ENCODE data around the gene ASIC1.

The ASIC1 gene

DNA sequence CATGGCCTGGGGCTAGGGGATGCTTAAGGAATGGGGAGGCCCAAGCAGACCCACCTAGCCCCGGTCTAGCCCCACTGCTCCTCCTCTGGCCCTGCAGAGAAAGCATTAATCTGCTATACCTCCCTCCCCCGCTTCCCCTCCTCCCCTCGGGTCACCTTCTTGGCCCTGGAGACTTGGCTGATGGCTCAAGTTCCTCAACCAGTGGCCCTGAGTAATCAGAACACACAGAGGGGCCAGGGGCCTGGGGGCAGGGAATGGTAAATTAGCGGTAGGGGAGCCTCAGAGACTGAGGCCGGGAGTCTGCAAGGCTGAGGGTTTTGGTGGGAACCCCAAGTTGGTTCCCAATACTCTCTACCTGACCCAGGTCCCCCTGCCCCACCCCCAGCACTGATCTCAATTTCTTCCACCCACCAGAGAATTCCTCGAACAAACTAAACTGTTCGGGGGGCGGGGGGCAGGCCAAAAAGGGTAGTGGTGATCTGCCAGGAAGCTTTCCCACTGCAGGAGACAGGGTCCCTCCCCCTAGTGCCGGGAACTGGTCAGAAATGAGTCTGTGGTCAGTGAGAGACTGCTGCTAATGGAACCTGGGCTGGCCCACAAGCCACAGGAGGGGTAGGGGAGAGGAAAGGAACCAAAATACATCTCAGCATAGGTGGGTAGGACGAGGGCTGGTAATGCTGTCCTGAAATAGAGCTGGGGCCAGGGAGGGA lies 15.0 kb downstream of the ASIC1 start:
- no peaks in the 10 kb centered on the region for H3F3A ChIP-seq (ENCODE audit: insufficient read depth)
- no peak overlapping the region for H3K9ac ChIP-seq (ENCODE audit: low read length)
- H3K27me3 ChIP-seq (ENCODE audit: low read length), result no peaks in the 10 kb centered on the region
- H3K36me3 ChIP-seq (ENCODE audit: low read length), result no peaks in the 10 kb centered on the region
- no peak overlapping the region for H3K27ac ChIP-seq (ENCODE audit: low read depth, low read length)
- H3K79me2 ChIP-seq (ENCODE audit: insufficient read depth, low read length), result no peaks in the 10 kb centered on the region
- H3K4me2 ChIP-seq (ENCODE audit: low read depth, low read length, poor library complexity, severe bottlenecking), result no peak overlapping the region
- no peak overlapping the region for H3K4me3 ChIP-seq (ENCODE audit: insufficient read depth, low read length, poor library complexity, severe bottlenecking)
- no peaks in the 10 kb centered on the region for H3K9me2 ChIP-seq (replicated peaks; ENCODE audit: insufficient read depth, low read length)
- no peak overlapping the region for H2AFZ ChIP-seq (ENCODE audit: low read depth, low read length, severe bottlenecking)
- TF ChIP-seq CTCF (IDR thresholded peaks at IDR 0.05; ENCODE audit: insufficient read depth, low read length, poor library complexity, severe bottlenecking) (no peak), EZH2phosphoT487 (conservative IDR thresholded peaks at IDR 0.05; ENCODE audit: low read length) (no peak)
- no peaks in the 10 kb centered on the region for H4K20me1 ChIP-seq (ENCODE audit: low read depth, low read length)
- no peaks in the 10 kb centered on the region for H3K9me3 ChIP-seq (ENCODE audit: insufficient read depth, low read length)

DNA sequence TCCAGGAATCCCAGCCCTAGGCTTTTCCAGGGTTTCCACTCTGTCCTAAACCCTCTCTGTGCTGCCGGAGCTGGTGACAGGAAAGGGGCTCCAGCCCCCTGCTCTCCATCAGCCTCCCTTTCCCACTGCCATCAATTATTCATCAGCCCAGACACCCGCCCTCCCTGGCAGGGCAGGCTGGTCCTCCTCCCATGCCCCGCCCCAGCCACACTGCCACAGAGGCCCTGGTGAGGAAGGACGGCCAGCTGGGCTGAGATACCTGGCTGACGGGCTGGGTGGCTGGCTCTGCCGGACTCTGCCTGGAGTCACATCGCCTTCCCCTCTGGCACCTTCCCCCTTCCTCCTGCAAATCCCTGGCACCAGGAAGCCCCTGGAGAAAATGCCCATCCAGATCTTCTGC lies 15.8 kb downstream of the ASIC1 start:
- no peaks in the 10 kb centered on the region for H3K36me3 ChIP-seq (ENCODE audit: low read length)
- no peaks in the 10 kb centered on the region for H3K79me2 ChIP-seq (ENCODE audit: insufficient read depth, low read length)

GRCh38 chr12:50073712-50074111 lies 16.3 kb downstream of the ASIC1 start:
- Histone ChIP-seq H3K79me2 (ENCODE audit: insufficient read depth, low read length) (no peaks in the 10 kb centered on the region), H3K9me3 (ENCODE audit: insufficient read depth, low read length) (no peaks in the 10 kb centered on the region), H3K4me3 (ENCODE audit: insufficient read depth, low read length, poor library complexity, severe bottlenecking) (no peak overlapping the region), H3K9ac (ENCODE audit: low read length) (no peak overlapping the region), H2AFZ (ENCODE audit: low read depth, low read length, severe bottlenecking) (no peak overlapping the region), H3K27me3 (ENCODE audit: low read length) (no peaks in the 10 kb centered on the region), H4K20me1 (ENCODE audit: low read depth, low read length) (no peaks in the 10 kb centered on the region), H3F3A (ENCODE audit: insufficient read depth) (no peaks in the 10 kb centered on the region), H3K9me2 (replicated peaks; ENCODE audit: insufficient read depth, low read length) (no peaks in the 10 kb centered on the region), H3K36me3 (ENCODE audit: low read length) (no peaks in the 10 kb centered on the region), H3K27ac (ENCODE audit: low read depth, low read length) (no peak overlapping the region), H3K4me2 (ENCODE audit: low read depth, low read length, poor library complexity, severe bottlenecking) (no peak overlapping the region)
- TF ChIP-seq CTCF (IDR thresholded peaks at IDR 0.05; ENCODE audit: insufficient read depth, low read length, poor library complexity, severe bottlenecking), result no peak
- no peak for TF ChIP-seq EZH2phosphoT487 (conservative IDR thresholded peaks at IDR 0.05; ENCODE audit: low read length)

More for the DNA sequence above, 15.8 kb downstream of the ASIC1 start:
- Histone ChIP-seq H2AFZ (ENCODE audit: low read depth, low read length, severe bottlenecking) (no peak overlapping the region), H3K9me2 (replicated peaks; ENCODE audit: insufficient read depth, low read length) (no peaks in the 10 kb centered on the region), H4K20me1 (ENCODE audit: low read depth, low read length) (no peaks in the 10 kb centered on the region), H3K27me3 (ENCODE audit: low read length) (no peaks in the 10 kb centered on the region), H3F3A (ENCODE audit: insufficient read depth) (no peaks in the 10 kb centered on the region), H3K9me3 (ENCODE audit: insufficient read depth, low read length) (no peaks in the 10 kb centered on the region), H3K4me2 (ENCODE audit: low read depth, low read length, poor library complexity, severe bottlenecking) (no peak overlapping the region), H3K9ac (ENCODE audit: low read length) (no peak overlapping the region), H3K27ac (ENCODE audit: low read depth, low read length) (no peak overlapping the region), H3K4me3 (ENCODE audit: insufficient read depth, low read length, poor library complexity, severe bottlenecking) (no peak overlapping the region)
- no peak for TF ChIP-seq EZH2phosphoT487 (conservative IDR thresholded peaks at IDR 0.05; ENCODE audit: low read length)
- TF ChIP-seq CTCF (IDR thresholded peaks at IDR 0.05; ENCODE audit: insufficient read depth, low read length, poor library complexity, severe bottlenecking), result no peak

Measured in SU-DHL-6 (cell line).